Measurements from ENCODE around the gene FEM1C.

FEM1C gene

DNA sequence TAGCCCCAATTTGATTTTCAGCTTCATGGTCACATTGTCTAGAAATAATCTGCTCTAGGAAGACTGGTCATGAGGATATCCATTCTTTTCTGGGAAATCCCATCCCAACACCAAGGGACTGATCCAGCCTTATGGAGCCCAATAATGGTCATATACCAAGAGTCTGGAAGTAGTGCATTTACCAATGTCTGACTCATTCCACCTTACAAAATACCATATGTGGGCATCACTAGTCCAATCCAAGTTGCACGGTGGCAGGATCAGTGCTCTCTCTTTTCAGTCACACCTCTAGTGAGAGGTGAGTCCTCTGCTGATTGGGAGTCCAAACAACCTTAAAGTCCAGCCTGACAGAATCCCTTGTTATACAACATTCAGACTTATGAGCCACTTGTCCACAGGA lies 73.7 kb downstream of the FEM1C start:
- DNase-seq (ENCODE audit: low read depth) = no peak
- no peak for TF ChIP-seq CTCF (conservative IDR thresholded peaks at IDR 0.05; ENCODE audit: low read depth, low read length)
- no peak overlapping the region for H3K4me3 ChIP-seq (ENCODE audit: low read length)

Data from retinal pigment epithelial cell (primary cell).